Esophagus muscularis mucosa (tissue), 4 donors: ENCODE results near the gene TBC1D22A. TPM values are rescaled to one million over a fixed set of nuclear protein-coding genes. Genes with fewer than 3 reads are reported as not detected.

Source experiments
- DNase-seq: peaks from one replicate; pipeline ENCODE4 v3.0.0-alpha.2; 2017; ENCODE audit errors: extremely low spot score
- H3K27ac ChIP-seq, 4 donors: fragments of 200-600 bp; sonication (generic); replicated peaks in 1 of 4; 1 replicate in 3 of 4; 2 replicates in 1 of 4; pipeline ENCODE4 v1.5.1; 2016 to 2019; ENCODE audit warnings: mild to moderate bottlenecking in 1 of 4
- H3K27me3 ChIP-seq, 4 donors: fragments of 200-600 bp; sonication (generic); one replicate each; pipeline versions ENCODE4 v1.5.1 to v1.6.0; 2016 to 2019
- H3K36me3 ChIP-seq, 4 donors: fragments of 200-600 bp; sonication (generic); one replicate each; pipeline ENCODE4 v1.5.1; 2016 to 2019
- H3K4me1 ChIP-seq, 4 donors: fragments of 200-600 bp; sonication (generic); one replicate each; pipeline ENCODE4 v1.5.1; 2016 to 2019
- H3K4me3 ChIP-seq, 4 donors: fragments of 200-600 bp; sonication (generic); 1 replicate in 2 of 4; 2 replicates in 2 of 4; pipeline ENCODE4 v1.5.1; 2016 to 2019; ENCODE audit warnings: mild to moderate bottlenecking in 4 of 4, moderate library complexity in 1 of 4
- H3K9me3 ChIP-seq, 4 donors: fragments of 200-600 bp; sonication (generic); 1 replicate in 3 of 4; 2 replicates in 1 of 4; pipeline ENCODE4 v1.5.1; 2016 to 2019
- EP300 ChIP-seq: sonication (generic); formaldehyde crosslinking; IDR thresholded peaks from one replicate; pipeline ENCODE4 v1.6.1; 2017; ENCODE audit warnings: antibody characterized with exemption
- POLR2A ChIP-seq: fragments of 450-650 bp; IDR thresholded peaks from one replicate; pipeline ENCODE4 v1.6.1; 2017; ENCODE audit warnings: antibody characterized with exemption, moderate library complexity, mild to moderate bottlenecking, low read depth
- POLR2AphosphoS5 ChIP-seq, 2 donors: sonication (generic); formaldehyde crosslinking; IDR thresholded peaks; one replicate each; pipeline ENCODE4 v1.6.1; 2017; ENCODE audit warnings: antibody characterized with exemption in 2 of 2
- WGBS: methylation state at CpG from one replicate; pipeline ENCODE4 v1.1.5; 2018; 5-methylcytosine and 5-hydroxymethylcytosine counted together
- intact Hi-C: fragments of 100-400 bp; cut with DNase I; formaldehyde crosslinking; loops from one replicate; pipeline ENCODE4 v1.15.1; 2023
- total RNA-seq, 4 donors: library from RNA; depleted of rRNA; stranded (reverse); fragments of >200 nt; gene quantifications; one replicate each; pipeline versions ENCODE4 v1.1.0 to v1.2.1, GENCODE V29; 2016
- TF ChIP-seq, protein P1 (sequence below), 3 experiments: fragments of 200-600 bp in 2 of 3; fragments of 450-650 bp in 1 of 3; sonication (generic) in 2 of 3; IDR thresholded peaks; one replicate each; pipeline ENCODE4 v1.5.1; 2017 to 2019; ENCODE audit warnings: antibody characterized with exemption in 3 of 3, mild to moderate bottlenecking in 2 of 3, moderate library complexity in 1 of 3

Gene TBC1D22A
- total RNA-seq, 4 donors from 2014 or later: 15.2 to 20.7 (median 18.8) TPM

DNA sequence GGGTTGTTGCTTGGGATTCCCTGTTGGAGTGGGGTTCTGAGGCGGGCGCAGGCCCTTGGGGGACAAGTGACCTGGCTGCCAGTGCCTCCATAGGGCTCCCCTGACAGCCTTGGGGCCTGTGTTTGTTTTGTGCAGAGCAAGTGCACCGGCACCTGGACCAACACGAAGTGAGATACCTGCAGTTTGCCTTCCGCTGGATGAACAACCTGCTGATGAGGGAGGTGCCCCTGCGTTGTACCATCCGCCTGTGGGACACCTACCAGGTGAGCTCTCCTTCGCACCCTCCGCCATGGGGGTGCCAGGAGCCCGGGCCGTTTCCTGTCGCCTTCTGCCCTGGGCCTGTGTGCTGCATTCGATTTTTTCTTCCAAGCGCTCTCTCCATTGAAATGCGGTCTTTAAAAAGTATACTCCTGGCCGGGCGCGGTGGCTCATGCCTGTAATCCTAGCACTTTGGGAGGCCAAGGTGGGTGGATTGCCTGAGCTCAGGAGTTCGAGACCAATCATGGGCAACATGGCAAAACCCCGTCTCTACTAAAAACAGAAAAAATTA is 274.6 kb downstream of the TBC1D22A start:
- WGBS: 99% methylated on average over 16 of the region's 20 CpGs
- H3K36me3 ChIP-seq: peaks cover 0 to 18% (median 8%) of the 10 kb centered on the region in 4 donors
- intact Hi-C loops: no loop called here
- H3K27ac ChIP-seq: no peak overlapping the region
- peaks cover 0 to 18% (median 6%) of the 10 kb centered on the region in 4 donors for H3K4me1 ChIP-seq
- DNase-seq: no peak
- no peaks in the 10 kb centered on the region for H3K27me3 ChIP-seq
- TF ChIP-seq EP300 (no peak), POLR2AphosphoS5 (IDR thresholded peaks at IDR 0.05) (no peak)
- no peaks in the 10 kb centered on the region for H3K9me3 ChIP-seq
- no peak overlapping the region for H3K4me3 ChIP-seq

DNA sequence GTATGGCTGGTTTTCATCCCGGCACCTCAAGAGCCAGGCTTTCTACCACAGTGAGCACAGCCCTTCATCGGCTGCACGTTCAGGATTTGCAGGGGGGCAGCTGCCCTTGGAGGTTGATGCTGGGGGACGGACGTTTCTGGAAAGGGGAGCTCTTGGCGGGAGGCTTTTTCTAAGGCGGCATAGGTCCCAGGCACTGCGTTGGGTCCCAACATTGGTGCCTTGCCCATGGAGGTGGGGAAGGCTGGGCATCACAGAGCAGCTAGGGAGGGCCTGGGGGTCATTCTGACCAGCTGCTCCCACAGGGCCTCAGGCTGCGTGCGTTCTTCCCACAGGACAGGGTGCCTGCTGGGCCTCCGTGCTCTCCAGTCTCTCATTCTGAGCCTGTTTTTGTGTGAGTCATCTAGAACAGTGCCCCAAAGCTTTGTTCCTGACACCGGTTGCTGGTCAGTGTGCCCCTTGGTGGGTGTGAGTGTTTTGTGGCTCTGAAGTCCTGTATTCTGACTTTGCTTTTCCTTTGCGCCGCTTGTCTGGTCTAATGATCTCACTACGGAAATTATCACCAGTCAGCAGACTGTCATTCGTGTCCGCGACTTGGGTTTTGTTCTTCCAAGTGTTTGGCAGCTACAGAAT is 275.9 kb downstream of the TBC1D22A start:
- peaks cover 0 to 18% (median 8%) of the 10 kb centered on the region in 4 donors for H3K36me3 ChIP-seq
- DNase-seq: no peak
- H3K27ac ChIP-seq: no peak overlapping the region
- H3K9me3 ChIP-seq: no peaks in the 10 kb centered on the region
- intact Hi-C loops: no loop called here
- 94% methylated on average over 16 of the region's 18 CpGs for WGBS
- peaks cover 0 to 13% (median 3%) of the 10 kb centered on the region in 4 donors for H3K4me1 ChIP-seq
- no peak overlapping the region for H3K4me3 ChIP-seq
- no peaks in the 10 kb centered on the region for H3K27me3 ChIP-seq
- TF ChIP-seq EP300 (no peak), POLR2AphosphoS5 (IDR thresholded peaks at IDR 0.05) (no peak), POLR2A (no peak)
- TF ChIP-seq, protein P1, sequence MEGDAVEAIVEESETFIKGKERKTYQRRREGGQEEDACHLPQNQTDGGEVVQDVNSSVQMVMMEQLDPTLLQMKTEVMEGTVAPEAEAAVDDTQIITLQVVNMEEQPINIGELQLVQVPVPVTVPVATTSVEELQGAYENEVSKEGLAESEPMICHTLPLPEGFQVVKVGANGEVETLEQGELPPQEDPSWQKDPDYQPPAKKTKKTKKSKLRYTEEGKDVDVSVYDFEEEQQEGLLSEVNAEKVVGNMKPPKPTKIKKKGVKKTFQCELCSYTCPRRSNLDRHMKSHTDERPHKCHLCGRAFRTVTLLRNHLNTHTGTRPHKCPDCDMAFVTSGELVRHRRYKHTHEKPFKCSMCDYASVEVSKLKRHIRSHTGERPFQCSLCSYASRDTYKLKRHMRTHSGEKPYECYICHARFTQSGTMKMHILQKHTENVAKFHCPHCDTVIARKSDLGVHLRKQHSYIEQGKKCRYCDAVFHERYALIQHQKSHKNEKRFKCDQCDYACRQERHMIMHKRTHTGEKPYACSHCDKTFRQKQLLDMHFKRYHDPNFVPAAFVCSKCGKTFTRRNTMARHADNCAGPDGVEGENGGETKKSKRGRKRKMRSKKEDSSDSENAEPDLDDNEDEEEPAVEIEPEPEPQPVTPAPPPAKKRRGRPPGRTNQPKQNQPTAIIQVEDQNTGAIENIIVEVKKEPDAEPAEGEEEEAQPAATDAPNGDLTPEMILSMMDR (IDR thresholded peaks at IDR 0.05): no peak

DNA sequence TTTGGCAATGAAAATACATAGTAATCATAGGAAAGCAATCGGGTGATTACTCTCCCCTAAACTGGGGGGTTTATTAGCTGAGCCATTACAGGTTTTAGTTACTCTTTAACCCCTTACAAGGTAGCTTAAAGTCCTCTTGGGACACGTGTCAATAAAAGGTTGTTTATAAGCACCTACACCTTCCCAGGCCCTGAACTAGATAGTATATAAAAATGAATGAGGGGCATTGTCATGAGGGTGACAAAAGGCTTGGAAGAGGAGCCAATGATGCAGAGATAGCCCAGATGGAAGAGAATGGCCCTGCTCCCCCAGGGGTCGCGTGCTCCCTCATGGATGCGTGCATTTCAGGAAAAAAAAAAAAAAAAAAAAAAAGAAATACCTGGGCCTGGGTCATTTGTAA is 276.9 kb downstream of the TBC1D22A start:
- H3K4me3 ChIP-seq: no peak overlapping the region
- no peak overlapping the region for H3K27ac ChIP-seq
- no peaks in the 10 kb centered on the region for H3K9me3 ChIP-seq
- peaks cover 0 to 18% (median 7%) of the 10 kb centered on the region in 4 donors for H3K36me3 ChIP-seq
- no peak for TF ChIP-seq POLR2A
- TF ChIP-seq POLR2AphosphoS5 (IDR thresholded peaks at IDR 0.05): no peak
- TF ChIP-seq, protein P1 (IDR thresholded peaks at IDR 0.05): no peak
- TF ChIP-seq EP300: no peak
- H3K4me1 ChIP-seq: peaks cover 0 to 18% (median 9%) of the 10 kb centered on the region in 4 donors
- no peak for DNase-seq
- 95% methylated on average over 5 of the region's 5 CpGs for WGBS
- no peaks in the 10 kb centered on the region for H3K27me3 ChIP-seq
- intact Hi-C loops: no loop called here

DNA sequence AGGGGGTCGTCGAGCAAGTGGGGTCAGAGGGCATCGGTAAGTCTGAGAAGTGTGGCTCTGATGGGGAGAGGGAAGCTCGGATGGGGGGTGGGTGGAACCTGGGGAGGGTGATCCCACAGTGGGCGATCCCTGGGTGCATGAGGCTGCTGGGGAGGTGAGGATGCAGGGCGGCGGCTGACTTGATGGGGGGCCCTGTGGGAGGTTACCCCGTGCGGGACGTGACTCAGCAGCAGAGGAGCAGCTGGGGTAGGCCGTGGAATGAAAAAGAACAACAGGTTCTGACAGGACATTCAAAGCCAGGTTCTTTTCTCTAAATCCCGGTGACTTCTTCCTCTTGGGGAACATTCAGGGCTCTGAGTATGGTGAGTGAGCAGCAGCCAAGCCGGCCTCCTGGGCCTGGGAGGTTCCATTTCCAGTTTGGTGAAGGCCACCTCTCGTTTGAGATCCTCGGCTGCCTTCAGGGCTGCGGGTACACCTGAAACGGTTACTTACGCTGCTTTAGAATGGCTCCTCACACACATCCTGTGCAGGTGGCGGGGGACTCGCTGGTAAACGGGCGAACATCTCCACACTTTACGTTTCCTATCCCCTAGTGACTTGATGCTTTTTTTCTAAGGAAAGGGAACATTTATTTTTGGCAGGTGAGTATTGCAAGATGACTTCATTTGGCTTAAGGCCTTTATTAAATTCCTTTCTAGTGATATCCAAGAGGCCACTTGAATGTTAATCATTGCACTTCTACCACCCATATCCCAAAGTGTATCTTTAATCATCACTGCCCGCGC is 278.2 kb downstream of the TBC1D22A start:
- 91% methylated on average over 25 of the region's 25 CpGs for WGBS
- no peaks in the 10 kb centered on the region for H3K27me3 ChIP-seq
- H3K27ac ChIP-seq: no peak overlapping the region
- peaks cover 0 to 18% (median 5%) of the 10 kb centered on the region in 4 donors for H3K36me3 ChIP-seq
- DNase-seq: no peak
- TF ChIP-seq POLR2AphosphoS5 (IDR thresholded peaks at IDR 0.05) (no peak), EP300 (no peak), POLR2A (no peak)
- TF ChIP-seq, protein P1 (IDR thresholded peaks at IDR 0.05): no peak
- no peak overlapping the region for H3K4me3 ChIP-seq
- intact Hi-C loops: no loop called here
- H3K4me1 ChIP-seq: peaks cover 0 to 7% (median 6%) of the 10 kb centered on the region in 4 donors
- H3K9me3 ChIP-seq: no peaks in the 10 kb centered on the region
